GM06990 (cell line): Measurements from ENCODE around the gene NABP1.

Experiments
- DNase-seq: peaks from one replicate; pipeline ENCODE4 v3.0.0-alpha.2; 2011; ENCODE audit not compliant: insufficient read length; ENCODE audit errors: extremely low read depth
- H3K27me3 ChIP-seq: replicated peaks from 2 replicates; pipeline ENCODE4 v1.6.0; 2011; ENCODE audit warnings: low read length; ENCODE audit not compliant: control insufficient read depth, insufficient read depth
- H3K36me3 ChIP-seq: 2 replicates; pipeline ENCODE4 v1.5.1; 2011; ENCODE audit warnings: low read length; ENCODE audit not compliant: control insufficient read depth, insufficient read depth
- H3K4me3 ChIP-seq: replicated peaks from 2 replicates; pipeline ENCODE4 v1.5.1; 2011; ENCODE audit warnings: low read depth, mild to moderate bottlenecking, control low read depth, low read length
- TF ChIP-seq, protein P1 (sequence below): IDR thresholded peaks from 2 replicates; pipeline ENCODE4 v1.5.1; 2011; ENCODE audit warnings: low read length, control low read depth, mild to moderate bottlenecking, inconsistent platforms; ENCODE audit not compliant: insufficient read depth, poor library complexity, severe bottlenecking

Gene NABP1

DNA sequence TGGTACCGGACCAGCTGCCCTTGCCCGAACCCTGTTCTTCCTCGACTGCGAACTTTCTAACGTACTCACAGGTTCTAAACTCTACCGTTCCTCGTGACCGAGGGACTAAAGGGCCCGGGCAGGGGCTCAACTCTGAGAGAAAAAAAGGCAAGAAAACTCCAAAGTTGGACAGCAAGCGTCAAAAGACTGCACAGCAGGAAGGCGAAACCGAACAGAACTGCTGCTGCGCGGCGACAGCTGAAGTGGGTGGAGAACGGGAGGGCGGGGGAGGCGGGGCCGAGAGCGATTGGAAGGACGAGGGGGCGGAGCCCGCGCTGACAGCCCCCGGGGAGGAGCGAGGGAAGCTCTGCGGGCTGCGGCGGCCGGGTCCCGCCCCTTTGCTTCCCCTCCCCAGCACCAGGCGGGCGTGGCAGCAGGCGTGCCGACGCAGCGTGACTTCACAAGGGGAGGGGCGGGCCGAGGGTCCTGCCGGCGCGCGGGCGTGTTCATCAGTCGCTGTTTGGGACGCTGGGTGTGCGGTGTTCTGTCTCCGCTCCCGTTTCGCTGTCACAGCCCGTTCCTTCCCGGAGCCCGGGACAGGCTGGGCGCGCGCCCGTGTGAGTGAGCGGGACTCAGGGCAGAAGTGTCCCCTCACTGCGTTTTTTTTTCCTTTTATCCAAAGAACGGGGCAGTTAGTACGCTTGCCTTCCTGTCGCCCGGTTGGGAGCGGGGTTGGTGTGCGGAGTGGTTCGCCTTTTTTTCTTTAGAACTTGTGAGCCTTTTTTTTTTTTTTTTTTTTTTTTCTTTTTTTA, at the start of gene NABP1:
TSS of gene NABP1 (plus strand) at position 491 of the 791 bp plus-strand sequence. CDS start 479 bp downstream, outside the sequence.
- Histone ChIP-seq H3K36me3 (0 out of 2 replicates have a peak, but pooled peaks cover 3% of the 10 kb centered on the region), H3K27me3 (no peaks in the 10 kb centered on the region), H3K4me3 (peak within 1 kb of the TSS; percentile 86)
- DNase-seq = peak; percentile 99
- TF ChIP-seq, protein P1, sequence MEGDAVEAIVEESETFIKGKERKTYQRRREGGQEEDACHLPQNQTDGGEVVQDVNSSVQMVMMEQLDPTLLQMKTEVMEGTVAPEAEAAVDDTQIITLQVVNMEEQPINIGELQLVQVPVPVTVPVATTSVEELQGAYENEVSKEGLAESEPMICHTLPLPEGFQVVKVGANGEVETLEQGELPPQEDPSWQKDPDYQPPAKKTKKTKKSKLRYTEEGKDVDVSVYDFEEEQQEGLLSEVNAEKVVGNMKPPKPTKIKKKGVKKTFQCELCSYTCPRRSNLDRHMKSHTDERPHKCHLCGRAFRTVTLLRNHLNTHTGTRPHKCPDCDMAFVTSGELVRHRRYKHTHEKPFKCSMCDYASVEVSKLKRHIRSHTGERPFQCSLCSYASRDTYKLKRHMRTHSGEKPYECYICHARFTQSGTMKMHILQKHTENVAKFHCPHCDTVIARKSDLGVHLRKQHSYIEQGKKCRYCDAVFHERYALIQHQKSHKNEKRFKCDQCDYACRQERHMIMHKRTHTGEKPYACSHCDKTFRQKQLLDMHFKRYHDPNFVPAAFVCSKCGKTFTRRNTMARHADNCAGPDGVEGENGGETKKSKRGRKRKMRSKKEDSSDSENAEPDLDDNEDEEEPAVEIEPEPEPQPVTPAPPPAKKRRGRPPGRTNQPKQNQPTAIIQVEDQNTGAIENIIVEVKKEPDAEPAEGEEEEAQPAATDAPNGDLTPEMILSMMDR = no peak

GRCh38 chr2:191629001-191629453, 48.9 kb upstream of the NABP1 start:
- TF ChIP-seq, protein P1 = no peak
- no peaks in the 10 kb centered on the region for H3K27me3 ChIP-seq
- DNase-seq = no peak
- no peaks in the 10 kb centered on the region for H3K36me3 ChIP-seq
- H3K4me3 ChIP-seq = no peak overlapping the region

DNA sequence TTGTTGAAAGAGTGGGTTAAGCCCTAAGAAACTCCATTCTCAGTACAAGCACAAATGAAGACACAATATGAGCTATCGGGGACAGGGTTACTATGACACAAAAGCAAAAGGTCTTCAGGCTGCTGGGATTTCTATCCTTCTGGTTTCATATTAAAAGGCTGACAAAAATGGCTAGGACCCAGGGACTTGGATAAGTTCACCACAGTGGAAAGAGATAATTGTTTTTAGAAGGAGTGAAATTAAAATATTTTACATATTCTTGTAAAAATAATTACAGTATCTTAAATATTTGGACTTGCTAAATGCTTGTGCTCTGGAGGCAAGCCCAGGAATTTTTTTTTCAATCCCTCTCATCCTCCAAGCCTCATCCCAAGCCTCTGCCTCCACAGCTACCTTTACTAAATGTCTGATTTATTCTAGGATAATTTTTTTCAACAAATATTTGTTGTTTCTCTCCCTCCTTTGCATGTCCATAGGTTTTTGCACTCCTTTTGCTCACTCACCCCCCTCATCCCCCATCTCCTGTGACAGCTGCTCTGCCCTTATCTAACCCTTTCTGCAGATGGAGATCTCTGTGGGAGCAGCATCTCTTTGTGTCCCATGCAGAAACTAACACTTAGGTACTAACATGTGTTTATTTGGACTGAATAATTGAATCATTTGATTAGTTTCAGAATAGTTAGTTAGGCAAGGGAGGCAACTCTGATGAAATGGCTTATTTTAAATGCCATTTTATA, 47.8 kb upstream of the NABP1 start:
- H3K27me3 ChIP-seq = no peaks in the 10 kb centered on the region
- H3K36me3 ChIP-seq = no peaks in the 10 kb centered on the region
- H3K4me3 ChIP-seq = no peak overlapping the region
- TF ChIP-seq, protein P1 = no peak
- DNase-seq = no peak

DNA sequence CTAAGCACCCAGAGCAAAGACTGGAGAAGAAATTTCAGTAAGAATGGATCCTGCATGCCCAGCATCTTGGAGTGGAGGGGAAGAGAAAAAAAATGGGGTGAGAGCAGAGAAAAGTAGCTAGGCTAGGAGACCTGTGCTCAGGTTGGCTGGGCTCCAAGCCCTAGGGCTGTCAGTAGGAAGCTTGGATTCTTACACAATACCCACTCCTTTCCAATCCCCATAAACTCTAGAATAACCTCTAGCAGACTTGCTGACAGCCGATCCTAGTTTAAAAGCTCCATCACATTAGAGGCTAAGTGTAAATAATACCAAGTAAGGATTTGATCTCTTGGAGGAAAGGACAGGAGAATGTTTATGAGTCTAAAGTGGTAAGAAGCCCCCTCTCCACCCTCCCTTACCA, 46.2 kb upstream of the NABP1 start:
- TF ChIP-seq, protein P1 = no peak
- DNase-seq = no peak
- Histone ChIP-seq H3K36me3 (no peaks in the 10 kb centered on the region), H3K27me3 (no peaks in the 10 kb centered on the region), H3K4me3 (no peak overlapping the region)

- no peaks in the 10 kb centered on the region for H3K27me3 ChIP-seq
- no peak for DNase-seq
- H3K36me3 ChIP-seq = no peaks in the 10 kb centered on the region
- no peak overlapping the region for H3K4me3 ChIP-seq
- TF ChIP-seq, protein P1 = no peak
Observed at GRCh38 chr2:191632426-191632825, 45.5 kb upstream of the NABP1 start.
